Measurements from ENCODE around the gene MAPK12. TPM values are rescaled to one million over a fixed set of nuclear protein-coding genes. Genes with fewer than 3 reads are reported as not detected.

The MAPK12 gene
- total and polyA plus RNA-seq, 2 of the 8 experiments (the other 6 are each of a cell fraction or from before 2014, with no cell fraction given) = 17.3 to 20.3 TPM

DNA sequence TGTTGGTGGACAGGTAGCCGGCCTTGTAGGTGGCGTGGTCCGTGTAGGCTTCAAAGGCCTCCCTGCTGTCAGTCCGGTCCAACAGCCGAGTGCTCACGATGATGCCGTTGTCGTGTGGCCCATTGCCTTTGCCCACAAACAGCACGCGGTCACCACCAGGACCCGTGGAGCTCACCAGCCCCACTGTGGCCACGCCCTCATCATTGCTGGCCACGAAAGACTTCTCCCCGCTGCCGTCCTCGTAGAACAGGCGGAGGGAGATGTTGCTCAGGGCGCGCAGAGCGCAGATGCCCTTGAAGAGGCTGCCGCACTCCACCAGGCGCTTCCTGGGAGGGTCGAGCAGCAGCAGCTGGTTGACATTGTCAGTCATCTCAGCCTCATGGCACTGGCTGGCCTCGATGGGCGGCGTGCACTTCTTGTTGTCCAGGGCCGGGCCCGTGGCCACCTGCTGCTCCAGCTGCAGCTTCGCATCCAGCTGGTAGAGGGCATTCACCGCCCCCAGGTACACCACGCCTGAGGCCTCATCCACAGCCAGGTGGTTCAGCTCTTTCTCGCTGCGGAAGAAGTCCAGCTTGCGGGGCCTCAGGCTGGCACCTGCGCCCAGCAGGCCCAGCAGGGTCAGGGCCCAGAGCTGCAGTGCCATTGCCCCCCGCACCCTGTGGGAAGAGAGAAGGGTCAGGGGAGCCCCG, 28.6 kb upstream of the MAPK12 start:
- Histone ChIP-seq H4K91ac (replicated peaks; ENCODE audit: insufficient read length, low read length) (no peak overlapping the region), H3K79me1 (ENCODE audit: low read depth, low read length) (peaks cover 11% of the 10 kb centered on the region), H2BK20ac (ENCODE audit: low read length) (no peak overlapping the region), H3K23ac (ENCODE audit: insufficient read length) (no peak overlapping the region), H2BK5ac (ENCODE audit: low read depth, low read length) (peak overlapping the region; percentile 26; the same call in 1 of the 2 replicates), H3K27me3 (replicated peaks in 1 of 4; ENCODE audit: control insufficient read depth in 3 of 4, extremely low read depth in 1 of 4, insufficient read depth in 3 of 4, low read length in 3 of 4) (no peaks in the 10 kb centered on the region), H3K4me3 (ENCODE audit: extremely low read depth in 1 of 4, insufficient read depth in 2 of 4, low read depth in 3 of 4, low read length in 4 of 4) (no peak overlapping the region), H3K36me3 (ENCODE audit: control insufficient read depth in 2 of 4, insufficient read depth in 4 of 4, low read length in 3 of 4) (peaks cover 5 to 42% (median 11%) of the 10 kb centered on the region in 4 experiments; a peak in 6 of 8 replicates), H4K5ac (ENCODE audit: insufficient read length, low read depth, low read length) (no peak overlapping the region), H3K18ac (ENCODE audit: extremely low read depth, low read length) (no peak overlapping the region), H2AFZ (ENCODE audit: low read length) (no peak overlapping the region), H3K9ac (replicated peaks in 1 of 4; ENCODE audit: extremely low read depth in 1 of 4, low read depth in 3 of 4, low read length in 3 of 4) (no peak overlapping the region), H2BK15ac (ENCODE audit: low read length) (no peak overlapping the region), H2AK5ac (ENCODE audit: low read depth, low read length) (no peak overlapping the region), H2BK12ac (ENCODE audit: low read depth, low read length) (no peak overlapping the region; the same call in 1 of the 2 replicates), H3K4me1 (replicated peaks in 1 of 4; ENCODE audit: control insufficient read depth in 3 of 4, insufficient read depth in 4 of 4, low read length in 3 of 4) (peaks cover 0 to 23% (median 20%) of the 10 kb centered on the region in 4 experiments; a peak in 6 of 7 replicates), H3K9me3 (ENCODE audit: insufficient read depth in 2 of 2, low read depth in 1 of 2, low read length in 1 of 2) (no peaks in the 10 kb centered on the region), H3K14ac (ENCODE audit: insufficient read length) (no peak overlapping the region), H3K23me2 (ENCODE audit: low read depth, low read length) (no peaks in the 10 kb centered on the region), H3K4me2 (ENCODE audit: insufficient read depth in 1 of 2, low read depth in 2 of 2, low read length in 2 of 2) (no peak overlapping the region), H3K79me2 (ENCODE audit: control insufficient read depth in 1 of 2, insufficient read depth in 2 of 2, low read length in 2 of 2) (peaks cover 0 to 31% of the 10 kb centered on the region in 2 experiments; a peak in 2 of 4 replicates), H3K56ac (replicated peaks; ENCODE audit: insufficient read length, low read depth, low read length) (no peak overlapping the region), H4K20me1 (replicated peaks in 1 of 2; ENCODE audit: control insufficient read depth in 1 of 2, insufficient read depth in 2 of 2, low read length in 2 of 2) (peaks cover 8 to 34% of the 10 kb centered on the region in 2 experiments), H3K27ac (ENCODE audit: low read depth, low read length) (no peak overlapping the region), H3K4ac (replicated peaks; ENCODE audit: insufficient read length, low read depth, low read length) (no peak overlapping the region), H2BK120ac (replicated peaks; ENCODE audit: low read depth, low read length) (no peak overlapping the region), H4K8ac (ENCODE audit: extremely low read depth, insufficient read depth, low read length) (peak overlapping the region; percentile 80)
- 96% methylated on average over 34 of the region's 37 CpGs; no CpG with 5 or more reads in 1 of the 2 experiments for WGBS, 2 experiments (ENCODE audit: extremely low coverage in 1 of 2, insufficient coverage in 1 of 2, insufficient read length in 1 of 2, insufficient replicate concordance in 2 of 2, low coverage in 1 of 2, low lambda C conversion rate in 2 of 2, missing lambda C conversion rate in 1 of 2)
- no peak for TF ChIP-seq POLR2A (IDR thresholded peaks at IDR 0.05; ENCODE audit: control extremely low read depth in 1 of 2, low read depth in 2 of 2, low read length in 2 of 2)
- TF ChIP-seq ASH2L (IDR thresholded peaks at IDR 0.05; ENCODE audit: low read length) = no peak
- no peak for TF ChIP-seq TBP (IDR thresholded peaks at IDR 0.05; ENCODE audit: low read depth, low read length)
- no peak for TF ChIP-seq EZH2 (IDR thresholded peaks at IDR 0.05; ENCODE audit: low read depth, low read length, severe bottlenecking)
- TF ChIP-seq EGR1 (IDR thresholded peaks at IDR 0.05; ENCODE audit: borderline replicate concordance, low read depth, low read length) = no peak
- ChIA-PET CTCF (ENCODE audit: partially characterized antibody) (interaction anchor here (0.7 to 3.7 kb wide), 7 partner anchors 10 to 51 kb away, joined by 3 to 27 read pairs (median 5); no protein-coding TSS in a partner anchor), POLR2A (ENCODE audit: partially characterized antibody) (interaction anchor here (0.7 to 2.1 kb wide), 5 partner anchors 9 to 38 kb away, joined by 3 to 7 read pairs (median 4); no protein-coding TSS in a partner anchor)
- DNase-seq (ENCODE audit: low read depth in 1 of 2, low spot score in 2 of 2) (no peak), FAIRE-seq (no peak)

Measured in H1 (cell line).